Gastrocnemius medialis (tissue), 4 donors: ENCODE data around the gene SNX6.

Experiments used
- POLR2A ChIP-seq, 2 donors: fragments of 450-650 bp; IDR thresholded peaks; one replicate each; pipeline ENCODE4 v1.6.1; 2017; ENCODE audit warnings: antibody characterized with exemption in 2 of 2, mild to moderate bottlenecking in 2 of 2, moderate library complexity in 2 of 2
- TF ChIP-seq, protein P1 (sequence below), 5 experiments: fragments of 450-650 bp in 3 of 5; fragments of 200-600 bp in 2 of 5; sonication (generic) in 2 of 5; IDR thresholded peaks in 4 of 5; conservative IDR thresholded peaks in 1 of 5; 1 replicate in 4 of 5; 2 replicates in 1 of 5; pipeline ENCODE4 v1.5.1; 2016 to 2019; ENCODE audit warnings: antibody characterized with exemption in 5 of 5, mild to moderate bottlenecking in 3 of 5, moderate library complexity in 3 of 5

DNA sequence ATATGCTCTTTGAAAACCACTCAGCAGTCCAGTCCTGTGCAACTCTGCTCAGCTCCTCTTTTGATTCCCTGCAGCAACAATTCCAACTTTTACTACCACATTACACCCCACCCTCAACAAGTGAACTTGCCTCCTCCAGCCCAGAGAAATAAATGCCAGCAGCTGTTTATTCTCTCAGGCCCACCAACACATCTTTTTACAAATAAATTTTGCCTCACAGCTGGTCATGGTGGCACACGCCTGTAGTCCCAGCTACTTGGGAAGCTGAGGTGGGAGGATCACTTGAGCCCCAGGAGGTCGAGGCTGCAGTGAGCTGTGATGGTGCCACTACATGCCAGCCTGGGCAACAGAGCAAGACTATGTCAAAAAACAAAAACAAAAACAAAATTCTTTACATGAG, 9.8 kb downstream of the SNX6 start:
- TF ChIP-seq, protein P1, sequence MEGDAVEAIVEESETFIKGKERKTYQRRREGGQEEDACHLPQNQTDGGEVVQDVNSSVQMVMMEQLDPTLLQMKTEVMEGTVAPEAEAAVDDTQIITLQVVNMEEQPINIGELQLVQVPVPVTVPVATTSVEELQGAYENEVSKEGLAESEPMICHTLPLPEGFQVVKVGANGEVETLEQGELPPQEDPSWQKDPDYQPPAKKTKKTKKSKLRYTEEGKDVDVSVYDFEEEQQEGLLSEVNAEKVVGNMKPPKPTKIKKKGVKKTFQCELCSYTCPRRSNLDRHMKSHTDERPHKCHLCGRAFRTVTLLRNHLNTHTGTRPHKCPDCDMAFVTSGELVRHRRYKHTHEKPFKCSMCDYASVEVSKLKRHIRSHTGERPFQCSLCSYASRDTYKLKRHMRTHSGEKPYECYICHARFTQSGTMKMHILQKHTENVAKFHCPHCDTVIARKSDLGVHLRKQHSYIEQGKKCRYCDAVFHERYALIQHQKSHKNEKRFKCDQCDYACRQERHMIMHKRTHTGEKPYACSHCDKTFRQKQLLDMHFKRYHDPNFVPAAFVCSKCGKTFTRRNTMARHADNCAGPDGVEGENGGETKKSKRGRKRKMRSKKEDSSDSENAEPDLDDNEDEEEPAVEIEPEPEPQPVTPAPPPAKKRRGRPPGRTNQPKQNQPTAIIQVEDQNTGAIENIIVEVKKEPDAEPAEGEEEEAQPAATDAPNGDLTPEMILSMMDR (IDR thresholded peaks at IDR 0.05 in 4 of 5, conservative IDR thresholded peaks at IDR 0.05 in 1 of 5): no peak
- TF ChIP-seq POLR2A (IDR thresholded peaks at IDR 0.05): no peak
